Measurements from ENCODE around the gene TBC1D2B. TPM values are rescaled to one million over a fixed set of nuclear protein-coding genes. Genes with fewer than 3 reads are reported as not detected.

Gene TBC1D2B
- total and polyA plus RNA-seq, 11 donors: 5.1 to 45.2 (median 10.1) TPM

DNA sequence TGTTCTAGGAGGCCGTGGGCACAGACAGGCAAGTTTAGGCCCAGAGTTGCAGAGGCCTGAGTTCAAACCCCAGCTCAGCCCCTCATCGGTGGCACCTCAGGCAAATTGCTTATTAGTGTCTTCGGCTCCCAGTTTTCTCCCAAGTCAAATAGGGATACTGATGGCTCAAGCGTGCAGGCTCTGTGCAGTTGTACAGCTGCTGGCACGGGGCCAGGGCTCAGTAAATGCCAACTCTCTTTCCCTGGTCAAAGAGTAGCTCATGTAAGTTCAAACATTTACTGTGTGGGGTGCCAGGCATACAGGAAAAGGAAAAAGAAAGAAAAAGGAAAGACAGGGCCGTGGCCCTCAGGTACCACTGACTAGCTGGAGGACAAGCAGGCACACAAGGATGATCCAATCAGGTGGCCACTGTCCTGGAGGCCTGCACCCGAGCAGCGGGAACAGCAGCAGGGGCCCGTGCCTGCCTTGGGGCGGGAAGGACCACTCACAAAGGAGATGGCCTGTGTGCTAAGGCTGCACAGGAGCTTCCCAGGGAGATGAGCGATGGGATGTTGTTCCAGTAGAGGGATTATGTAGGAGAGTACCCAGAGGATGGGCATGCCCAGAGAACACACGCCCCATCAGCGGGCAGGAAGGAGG, 70.8 kb downstream of the TBC1D2B start:
- Histone ChIP-seq H3K27ac (peak overlapping the region in 3 of 12 donors; percentile 5 to 64 (median 56)), H3K4me3 (no peak overlapping the region), H3K9me3 (no peaks in the 10 kb centered on the region), H3K4me1 (peaks cover 5 to 56% (median 46%) of the 10 kb centered on the region in 12 donors), H3K36me3 (peaks cover 0 to 95% (median 45%) of the 10 kb centered on the region in 9 donors), H3K27me3 (no peaks in the 10 kb centered on the region)
- TF ChIP-seq, protein P1, sequence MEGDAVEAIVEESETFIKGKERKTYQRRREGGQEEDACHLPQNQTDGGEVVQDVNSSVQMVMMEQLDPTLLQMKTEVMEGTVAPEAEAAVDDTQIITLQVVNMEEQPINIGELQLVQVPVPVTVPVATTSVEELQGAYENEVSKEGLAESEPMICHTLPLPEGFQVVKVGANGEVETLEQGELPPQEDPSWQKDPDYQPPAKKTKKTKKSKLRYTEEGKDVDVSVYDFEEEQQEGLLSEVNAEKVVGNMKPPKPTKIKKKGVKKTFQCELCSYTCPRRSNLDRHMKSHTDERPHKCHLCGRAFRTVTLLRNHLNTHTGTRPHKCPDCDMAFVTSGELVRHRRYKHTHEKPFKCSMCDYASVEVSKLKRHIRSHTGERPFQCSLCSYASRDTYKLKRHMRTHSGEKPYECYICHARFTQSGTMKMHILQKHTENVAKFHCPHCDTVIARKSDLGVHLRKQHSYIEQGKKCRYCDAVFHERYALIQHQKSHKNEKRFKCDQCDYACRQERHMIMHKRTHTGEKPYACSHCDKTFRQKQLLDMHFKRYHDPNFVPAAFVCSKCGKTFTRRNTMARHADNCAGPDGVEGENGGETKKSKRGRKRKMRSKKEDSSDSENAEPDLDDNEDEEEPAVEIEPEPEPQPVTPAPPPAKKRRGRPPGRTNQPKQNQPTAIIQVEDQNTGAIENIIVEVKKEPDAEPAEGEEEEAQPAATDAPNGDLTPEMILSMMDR (IDR thresholded peaks at IDR 0.05): no peak
- TF ChIP-seq POLR2A (IDR thresholded peaks at IDR 0.05): no peak
- DNase-seq (peak in 2 of 5 donors; percentile 53 to 70), ATAC-seq (no peak)
- 79 to 86% (median 84%) methylated on average over 13 of the region's 13 CpGs for WGBS, 4 donors
- intact Hi-C loops (cut with DNase I): loop anchor here in 6 of 10 donors (5.0 to 10.0 kb wide), 5 partner anchors 39 to 98 kb away; partner anchors contain the start of genes TBC1D2B (in 3 of the 6) and SH2D7 (in 2 of the 6)

DNA sequence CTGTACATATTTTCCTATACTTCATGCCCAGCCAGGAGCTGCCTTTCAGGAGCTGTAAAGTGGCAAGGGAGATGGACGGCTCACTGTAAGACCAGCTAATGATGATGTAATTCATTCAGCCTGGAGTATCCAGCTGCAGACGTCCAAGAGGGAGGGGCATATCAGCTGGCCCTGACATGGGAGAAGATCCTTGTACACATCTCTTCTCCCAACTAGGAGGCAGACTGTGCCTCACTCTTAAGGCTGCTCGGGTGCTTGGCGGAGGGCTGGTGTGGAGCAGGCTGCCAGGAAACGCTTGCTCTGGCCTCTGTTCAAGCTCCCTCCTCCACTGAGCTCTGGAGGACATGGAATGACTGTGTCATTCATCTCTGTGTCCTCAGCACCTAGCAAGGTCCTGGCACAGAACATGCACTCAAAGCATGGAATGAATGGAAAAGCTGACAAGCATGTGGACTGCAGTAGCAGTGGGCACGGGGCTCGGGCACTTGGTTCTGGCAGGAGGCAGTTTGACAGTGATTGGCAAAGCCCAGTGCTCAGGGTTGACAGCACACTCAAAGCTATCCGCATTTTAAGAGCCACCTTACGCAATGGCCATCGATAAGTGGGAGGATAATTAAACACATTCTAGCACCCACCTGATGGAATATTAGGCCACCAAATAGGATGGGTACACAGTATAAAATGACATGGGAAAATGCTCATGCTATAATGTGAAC, 72.4 kb downstream of the TBC1D2B start:
- WGBS, 4 donors: 20 to 25% (median 22%) methylated on average over 8 to 10 of the region's 10 CpGs
- peak; percentile 86 to 91 (median 88) for ATAC-seq
- peak; percentile 79 to 93 (median 84) for DNase-seq
- Histone ChIP-seq H3K27ac (peak overlapping the region in 9 of 12 donors; percentile 8 to 63 (median 49)), H3K27me3 (no peaks in the 10 kb centered on the region), H3K9me3 (no peaks in the 10 kb centered on the region), H3K4me3 (no peak overlapping the region), H3K36me3 (peaks cover 0 to 95% (median 51%) of the 10 kb centered on the region in 9 donors), H3K4me1 (peaks cover 5 to 56% (median 46%) of the 10 kb centered on the region in 12 donors)
- intact Hi-C loops (cut with DNase I): loop anchor here in 7 of 10 donors (5.0 to 10.0 kb wide), 6 partner anchors 38 to 102 kb away; partner anchors contain the start of genes TBC1D2B (in 3 of the 7) and SH2D7 (in 2 of the 7)
- TF ChIP-seq POLR2A (IDR thresholded peaks at IDR 0.05): no peak
- TF ChIP-seq, protein P1 (IDR thresholded peaks at IDR 0.05): peak in 7 of 12 donors; percentile 8 to 54 (median 34)

DNA sequence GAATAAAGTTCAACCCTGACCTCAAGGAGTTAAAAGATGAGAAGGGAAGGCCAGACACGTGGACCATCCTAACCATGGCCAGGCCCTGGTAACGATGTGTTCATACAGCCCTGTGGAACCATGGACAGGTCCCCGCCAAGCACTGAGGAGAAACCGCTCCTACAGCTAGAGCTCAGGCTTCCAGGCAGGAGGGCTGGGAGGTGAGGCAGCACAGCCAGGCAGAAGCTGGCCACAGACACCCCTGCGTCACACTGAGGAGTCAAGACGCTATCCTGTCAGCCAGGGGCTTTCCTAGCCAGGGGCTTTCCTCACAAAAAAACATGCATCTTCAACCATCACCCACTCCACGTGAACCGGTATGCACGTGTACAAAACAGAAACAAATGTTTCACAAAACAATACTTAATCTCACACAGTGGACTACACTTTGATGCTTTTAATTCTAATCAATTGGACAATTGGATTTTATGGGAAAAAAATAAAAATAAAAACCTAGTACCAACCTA, 73.2 kb downstream of the TBC1D2B start:
- WGBS, 4 donors: 46 to 64% (median 56%) methylated on average over 9 of the region's 9 CpGs
- Histone ChIP-seq H3K4me3 (no peak overlapping the region), H3K27me3 (no peaks in the 10 kb centered on the region), H3K9me3 (no peaks in the 10 kb centered on the region), H3K27ac (peak overlapping the region in 8 of 12 donors; percentile 37 to 63 (median 50)), H3K36me3 (peaks cover 0 to 95% (median 60%) of the 10 kb centered on the region in 9 donors), H3K4me1 (peaks cover 5 to 56% (median 46%) of the 10 kb centered on the region in 12 donors)
- no peak for TF ChIP-seq POLR2A (IDR thresholded peaks at IDR 0.05)
- TF ChIP-seq, protein P1 (IDR thresholded peaks at IDR 0.05): no peak
- ATAC-seq (no peak), DNase-seq (peak in 1 of 5 donors; percentile 31)
- intact Hi-C loops (cut with DNase I): loop anchor here in 4 of 10 donors (5.0 to 10.0 kb wide), 3 partner anchors 37 to 103 kb away; no protein-coding TSS in a partner anchor

Data from heart left ventricle (tissue), 16 donors.